Duodenal mucosa (tissue), 2 donors: Measurements from ENCODE around the gene PLEKHA3.

Source experiments
- H3K27ac ChIP-seq: one replicate; pipeline ENCODE4 v1.7.0; 2013; ENCODE audit warnings: low read depth, low read length
- H3K27me3 ChIP-seq, 2 donors: one replicate each; pipeline ENCODE4 v1.7.0; 2013; ENCODE audit warnings: low read length in 2 of 2, control low read depth in 1 of 2; ENCODE audit not compliant: insufficient read depth in 2 of 2, control insufficient read depth in 1 of 2
- H3K36me3 ChIP-seq, 2 donors: one replicate each; pipeline ENCODE4 v1.7.0; 2013; ENCODE audit warnings: low read length in 2 of 2, control low read depth in 1 of 2; ENCODE audit not compliant: insufficient read depth in 2 of 2, control insufficient read depth in 1 of 2
- H3K4me1 ChIP-seq, 2 donors: one replicate each; pipeline ENCODE4 v1.7.0; 2013; ENCODE audit warnings: low read length in 2 of 2, control low read depth in 1 of 2; ENCODE audit not compliant: insufficient read depth in 2 of 2, control insufficient read depth in 1 of 2
- H3K4me3 ChIP-seq, 2 donors: one replicate each; pipeline ENCODE4 v1.7.0; 2013; ENCODE audit warnings: low read length in 2 of 2, low read depth in 1 of 2
- H3K9ac ChIP-seq, 2 donors: one replicate each; pipeline ENCODE4 v1.7.0; 2013; ENCODE audit warnings: low read length in 2 of 2, low read depth in 1 of 2
- H3K9me3 ChIP-seq, 2 donors: one replicate each; pipeline ENCODE4 v1.7.0; 2013; ENCODE audit warnings: low read length in 2 of 2, control low read depth in 1 of 2; ENCODE audit not compliant: control insufficient read depth in 1 of 2

Gene PLEKHA3

GRCh38 chr2:178480227-178481181 lies at the start of gene PLEKHA3:
TSS of gene PLEKHA3 (plus strand) at chr2:178480457. CDS start at chr2:178480870, 413 bp downstream.
- H3K4me3 ChIP-seq, result peak within 1 kb of the TSS; percentile 89 to 94
- peak within 1 kb of the TSS; percentile 92 to 94 for H3K9ac ChIP-seq
- no peaks in the 10 kb centered on the region for H3K36me3 ChIP-seq
- H3K9me3 ChIP-seq, result no peaks in the 10 kb centered on the region
- H3K4me1 ChIP-seq, result peaks cover 45% of the 10 kb centered on the region in 2 donors
- peak within 1 kb of the TSS; percentile 61 for H3K27ac ChIP-seq
- no peaks in the 10 kb centered on the region for H3K27me3 ChIP-seq

GRCh38 chr2:178436662-178437061 lies 43.6 kb upstream of the PLEKHA3 start:
- H3K4me3 ChIP-seq, result no peak overlapping the region
- no peaks in the 10 kb centered on the region for H3K4me1 ChIP-seq
- no peak overlapping the region for H3K27ac ChIP-seq
- H3K9me3 ChIP-seq, result no peaks in the 10 kb centered on the region
- peaks cover 31 to 68% of the 10 kb centered on the region in 2 donors for H3K36me3 ChIP-seq
- no peak overlapping the region for H3K9ac ChIP-seq
- no peaks in the 10 kb centered on the region for H3K27me3 ChIP-seq

- peaks cover 32 to 65% of the 10 kb centered on the region in 2 donors for H3K36me3 ChIP-seq
- no peaks in the 10 kb centered on the region for H3K9me3 ChIP-seq
- H3K27ac ChIP-seq, result no peak overlapping the region
- no peak overlapping the region for H3K9ac ChIP-seq
- H3K4me3 ChIP-seq, result no peak overlapping the region
- no peaks in the 10 kb centered on the region for H3K27me3 ChIP-seq
- H3K4me1 ChIP-seq, result no peaks in the 10 kb centered on the region
Measured at GRCh38 chr2:178441426-178441825, 38.8 kb upstream of the PLEKHA3 start.

GRCh38 chr2:178448968-178449661 lies 31.1 kb upstream of the PLEKHA3 start:
- H3K9ac ChIP-seq, result peak overlapping the region in 1 of 2 donors; percentile 98
- H3K27ac ChIP-seq, result no peak overlapping the region
- H3K36me3 ChIP-seq, result peaks cover 16 to 27% of the 10 kb centered on the region in 2 donors
- peaks cover 10 to 18% of the 10 kb centered on the region in 2 donors for H3K4me1 ChIP-seq
- no peaks in the 10 kb centered on the region for H3K27me3 ChIP-seq
- peak overlapping the region; percentile 68 to 91 for H3K4me3 ChIP-seq
- no peaks in the 10 kb centered on the region for H3K9me3 ChIP-seq

- Histone ChIP-seq H3K9me3 (no peaks in the 10 kb centered on the region), H3K27me3 (no peaks in the 10 kb centered on the region), H3K9ac (peak overlapping the region; percentile 87 to 98), H3K4me3 (peak overlapping the region; percentile 68 to 91), H3K4me1 (peaks cover 10 to 18% of the 10 kb centered on the region in 2 donors), H3K27ac (peak overlapping the region; percentile 99), H3K36me3 (peaks cover 11 to 25% of the 10 kb centered on the region in 2 donors)
Measured at GRCh38 chr2:178449700-178450523, 30.3 kb upstream of the PLEKHA3 start.

GRCh38 chr2:178450524-178450773 lies 29.8 kb upstream of the PLEKHA3 start:
- peak overlapping the region; percentile 87 to 98 for H3K9ac ChIP-seq
- H3K4me1 ChIP-seq, result peaks cover 10 to 18% of the 10 kb centered on the region in 2 donors
- H3K27ac ChIP-seq, result peak overlapping the region; percentile 99
- H3K9me3 ChIP-seq, result no peaks in the 10 kb centered on the region
- peak overlapping the region; percentile 68 to 91 for H3K4me3 ChIP-seq
- peaks cover 8 to 20% of the 10 kb centered on the region in 2 donors for H3K36me3 ChIP-seq
- H3K27me3 ChIP-seq, result no peaks in the 10 kb centered on the region

GRCh38 chr2:178450774-178451525 lies 29.3 kb upstream of the PLEKHA3 start, which contains the start of the genes PJVK and PRKRA:
TSS of gene PJVK (plus strand) at chr2:178451378. CDS start at chr2:178453410, 2,032 bp downstream.
TSS of gene PRKRA (minus strand) at chr2:178451175. CDS start at chr2:178451030, 145 bp downstream.
- Histone ChIP-seq H3K27me3 (no peaks in the 10 kb centered on the region), H3K4me1 (peaks cover 10 to 18% of the 10 kb centered on the region in 2 donors), H3K9me3 (no peaks in the 10 kb centered on the region), H3K36me3 (peaks cover 8 to 15% of the 10 kb centered on the region in 2 donors), H3K4me3 (peak within 1 kb of the TSS; percentile 68 to 91), H3K9ac (peak within 1 kb of the TSS; percentile 87 to 98), H3K27ac (peak within 1 kb of the TSS; percentile 99)

- Histone ChIP-seq H3K9me3 (no peaks in the 10 kb centered on the region), H3K27me3 (no peaks in the 10 kb centered on the region), H3K27ac (no peak overlapping the region), H3K4me1 (peaks cover 10 to 18% of the 10 kb centered on the region in 2 donors), H3K4me3 (peak overlapping the region in 1 of 2 donors; percentile 91), H3K36me3 (peaks cover 5 to 8% of the 10 kb centered on the region in 2 donors), H3K9ac (peak overlapping the region in 1 of 2 donors; percentile 98)
Measured at GRCh38 chr2:178452334-178452733, 27.9 kb upstream of the PLEKHA3 start.

- Histone ChIP-seq H3K36me3 (peaks cover 4 to 7% of the 10 kb centered on the region in 2 donors), H3K9me3 (no peaks in the 10 kb centered on the region), H3K9ac (no peak overlapping the region), H3K4me1 (peaks cover 10 to 18% of the 10 kb centered on the region in 2 donors), H3K4me3 (no peak overlapping the region), H3K27me3 (no peaks in the 10 kb centered on the region), H3K27ac (no peak overlapping the region)
Measured at GRCh38 chr2:178452870-178453269, 27.4 kb upstream of the PLEKHA3 start.
